Transverse colon (tissue), 4 donors: ENCODE measurements around the gene CACNA1S.

Experiments used
- EP300 ChIP-seq: sonication (generic); formaldehyde crosslinking; IDR thresholded peaks from one replicate; pipeline ENCODE4 v1.6.1; 2017; ENCODE audit warnings: antibody characterized with exemption, low read depth
- POLR2A ChIP-seq: fragments of 450-650 bp; IDR thresholded peaks from one replicate; pipeline ENCODE4 v1.6.1; 2016; ENCODE audit warnings: antibody characterized with exemption, mild to moderate bottlenecking, moderate library complexity
- POLR2AphosphoS5 ChIP-seq, 3 donors: sonication (generic); formaldehyde crosslinking; IDR thresholded peaks; one replicate each; pipeline ENCODE4 v1.6.1; 2016; ENCODE audit warnings: antibody characterized with exemption in 3 of 3
- TF ChIP-seq, protein P1 (sequence below), 5 experiments: fragments of 200-600 bp in 3 of 5; fragments of 450-650 bp in 2 of 5; sonication (generic) in 3 of 5; IDR thresholded peaks; 1 replicate in 2 of 5; 2 replicates in 3 of 5; pipeline ENCODE4 v1.5.1; 2016 to 2017; ENCODE audit warnings: antibody characterized with exemption in 5 of 5, inconsistent platforms in 3 of 5, mild to moderate bottlenecking in 2 of 5, moderate library complexity in 1 of 5

DNA sequence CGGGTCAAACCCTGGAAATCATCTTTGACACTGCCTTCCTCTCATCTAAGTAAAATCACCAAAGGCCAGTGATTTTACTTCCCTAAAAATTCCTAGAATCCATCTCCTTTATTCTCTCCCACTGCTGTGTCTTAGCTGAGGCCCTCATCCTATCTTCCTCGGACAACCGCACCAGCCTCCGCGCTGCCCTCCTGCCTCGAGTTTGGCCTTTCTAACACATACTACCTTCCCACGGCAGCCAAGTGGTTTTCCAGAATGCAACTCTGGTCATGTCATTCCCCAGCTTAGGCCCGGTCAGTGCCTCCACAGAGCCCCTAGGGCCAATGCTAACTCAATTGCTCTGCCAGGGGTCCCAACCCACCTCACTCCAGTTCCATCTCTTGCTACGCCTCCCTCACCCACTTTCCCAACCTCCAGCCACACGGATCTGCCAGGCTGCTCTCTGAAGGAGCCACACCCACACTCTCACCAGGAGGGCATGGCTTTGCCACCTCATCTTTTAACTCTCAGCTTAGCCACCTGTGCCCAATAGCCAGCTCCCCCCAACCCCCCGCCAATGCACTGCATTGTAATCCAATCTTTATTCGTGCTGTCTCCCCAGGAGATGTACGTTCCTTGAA is 35.3 kb upstream of the CACNA1S start:
- no peak for TF ChIP-seq EP300
- no peak for TF ChIP-seq POLR2AphosphoS5 (IDR thresholded peaks at IDR 0.05)
- TF ChIP-seq, protein P1, sequence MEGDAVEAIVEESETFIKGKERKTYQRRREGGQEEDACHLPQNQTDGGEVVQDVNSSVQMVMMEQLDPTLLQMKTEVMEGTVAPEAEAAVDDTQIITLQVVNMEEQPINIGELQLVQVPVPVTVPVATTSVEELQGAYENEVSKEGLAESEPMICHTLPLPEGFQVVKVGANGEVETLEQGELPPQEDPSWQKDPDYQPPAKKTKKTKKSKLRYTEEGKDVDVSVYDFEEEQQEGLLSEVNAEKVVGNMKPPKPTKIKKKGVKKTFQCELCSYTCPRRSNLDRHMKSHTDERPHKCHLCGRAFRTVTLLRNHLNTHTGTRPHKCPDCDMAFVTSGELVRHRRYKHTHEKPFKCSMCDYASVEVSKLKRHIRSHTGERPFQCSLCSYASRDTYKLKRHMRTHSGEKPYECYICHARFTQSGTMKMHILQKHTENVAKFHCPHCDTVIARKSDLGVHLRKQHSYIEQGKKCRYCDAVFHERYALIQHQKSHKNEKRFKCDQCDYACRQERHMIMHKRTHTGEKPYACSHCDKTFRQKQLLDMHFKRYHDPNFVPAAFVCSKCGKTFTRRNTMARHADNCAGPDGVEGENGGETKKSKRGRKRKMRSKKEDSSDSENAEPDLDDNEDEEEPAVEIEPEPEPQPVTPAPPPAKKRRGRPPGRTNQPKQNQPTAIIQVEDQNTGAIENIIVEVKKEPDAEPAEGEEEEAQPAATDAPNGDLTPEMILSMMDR (IDR thresholded peaks at IDR 0.05): no peak
- no peak for TF ChIP-seq POLR2A
